ENCODE results near the gene DCP1A. TPM values are rescaled to one million over a fixed set of nuclear protein-coding genes. Genes with fewer than 3 reads are reported as not detected.

Gene DCP1A
- total RNA-seq, 2 donors from 2014 or later: 17.8 to 18.8 TPM

DNA sequence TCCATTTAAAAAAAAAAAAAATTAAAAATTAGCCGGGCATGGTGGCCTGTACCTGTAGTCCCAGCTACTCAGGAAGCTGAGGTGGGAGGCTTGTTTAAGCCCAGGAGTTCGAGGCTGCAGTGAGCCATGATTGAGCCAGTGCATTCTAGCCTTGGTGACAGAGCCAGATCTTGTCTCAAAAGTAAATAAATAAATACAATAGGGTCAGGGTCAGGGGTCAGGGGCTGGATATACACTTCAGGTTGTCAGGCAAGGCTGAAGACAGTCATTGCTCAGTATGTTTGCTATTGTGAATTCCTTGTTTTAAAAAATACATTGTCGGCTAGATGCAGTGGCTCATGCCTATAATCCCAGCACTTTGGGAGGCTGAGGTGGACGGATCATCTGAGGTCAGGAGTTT, 83.4 kb downstream of the DCP1A start:
- TF ChIP-seq, protein P1, sequence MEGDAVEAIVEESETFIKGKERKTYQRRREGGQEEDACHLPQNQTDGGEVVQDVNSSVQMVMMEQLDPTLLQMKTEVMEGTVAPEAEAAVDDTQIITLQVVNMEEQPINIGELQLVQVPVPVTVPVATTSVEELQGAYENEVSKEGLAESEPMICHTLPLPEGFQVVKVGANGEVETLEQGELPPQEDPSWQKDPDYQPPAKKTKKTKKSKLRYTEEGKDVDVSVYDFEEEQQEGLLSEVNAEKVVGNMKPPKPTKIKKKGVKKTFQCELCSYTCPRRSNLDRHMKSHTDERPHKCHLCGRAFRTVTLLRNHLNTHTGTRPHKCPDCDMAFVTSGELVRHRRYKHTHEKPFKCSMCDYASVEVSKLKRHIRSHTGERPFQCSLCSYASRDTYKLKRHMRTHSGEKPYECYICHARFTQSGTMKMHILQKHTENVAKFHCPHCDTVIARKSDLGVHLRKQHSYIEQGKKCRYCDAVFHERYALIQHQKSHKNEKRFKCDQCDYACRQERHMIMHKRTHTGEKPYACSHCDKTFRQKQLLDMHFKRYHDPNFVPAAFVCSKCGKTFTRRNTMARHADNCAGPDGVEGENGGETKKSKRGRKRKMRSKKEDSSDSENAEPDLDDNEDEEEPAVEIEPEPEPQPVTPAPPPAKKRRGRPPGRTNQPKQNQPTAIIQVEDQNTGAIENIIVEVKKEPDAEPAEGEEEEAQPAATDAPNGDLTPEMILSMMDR (IDR thresholded peaks at IDR 0.05): no peak
- no peaks in the 10 kb centered on the region for H3K9me3 ChIP-seq

DNA sequence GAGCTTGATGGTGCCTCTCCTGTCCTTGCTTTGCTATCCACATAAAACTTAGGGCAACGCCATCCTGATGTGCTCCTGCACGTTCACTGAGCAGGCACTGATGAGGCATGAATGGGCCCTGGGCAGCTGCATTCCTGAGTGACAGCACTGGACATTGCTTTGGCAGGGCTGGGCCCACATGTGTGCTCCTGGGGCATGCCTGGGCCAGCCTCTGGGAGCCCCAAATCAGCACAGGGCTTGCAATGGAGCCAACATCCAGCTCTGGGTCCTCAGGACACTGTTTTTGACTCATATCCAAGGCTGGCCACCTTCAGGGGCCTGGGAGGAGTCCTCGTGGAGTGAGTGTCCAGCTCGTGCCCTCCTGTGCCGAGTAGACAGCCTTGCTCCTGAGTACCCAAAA, 85.6 kb downstream of the DCP1A start:
- no peak overlapping the region for H3K4me3 ChIP-seq
- H3K9me3 ChIP-seq: no peaks in the 10 kb centered on the region
- H3K4me1 ChIP-seq: peaks cover 0 to 27% of the 10 kb centered on the region in 2 donors
- no peaks in the 10 kb centered on the region for H3K27me3 ChIP-seq
- no peaks in the 10 kb centered on the region for H3K36me3 ChIP-seq
- TF ChIP-seq, protein P1 (IDR thresholded peaks at IDR 0.05): no peak
- no peak overlapping the region for H3K27ac ChIP-seq
- DNase-seq (ENCODE audit: low spot score): no peak

More for the DNA sequence above, 83.4 kb downstream of the DCP1A start:
- no peak overlapping the region for H3K4me3 ChIP-seq
- no peak overlapping the region for H3K27ac ChIP-seq
- H3K36me3 ChIP-seq: no peaks in the 10 kb centered on the region
- no peaks in the 10 kb centered on the region for H3K27me3 ChIP-seq
- no peak for DNase-seq (ENCODE audit: low spot score)
- H3K4me1 ChIP-seq: peaks cover 0 to 28% of the 10 kb centered on the region in 2 donors

DNA sequence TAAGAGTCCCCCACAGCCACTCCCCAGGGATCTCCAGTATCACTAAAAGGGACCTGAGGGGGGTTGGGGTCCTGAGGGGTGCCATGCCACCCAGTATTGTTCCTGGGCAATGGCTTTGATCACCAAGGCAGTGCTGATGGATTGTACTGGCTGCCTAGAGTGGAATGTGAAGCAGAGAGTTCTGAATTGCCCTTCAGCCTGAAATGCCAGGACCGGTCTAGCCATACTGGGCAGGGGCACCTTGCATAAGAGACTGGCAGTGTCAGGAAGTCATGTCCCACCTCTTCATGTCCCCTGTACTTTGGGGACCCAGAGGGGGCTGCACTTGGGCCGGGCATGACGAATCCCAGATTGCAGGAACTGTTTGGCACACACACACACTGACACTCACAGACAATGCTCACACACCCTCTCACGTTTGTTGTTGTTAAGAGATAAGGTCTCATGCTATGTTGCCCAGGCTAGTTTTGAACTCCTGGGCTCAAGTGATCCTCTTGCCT, 87.0 kb downstream of the DCP1A start:
- Histone ChIP-seq H3K27me3 (no peaks in the 10 kb centered on the region), H3K4me1 (peaks cover 0 to 27% of the 10 kb centered on the region in 2 donors), H3K36me3 (no peaks in the 10 kb centered on the region), H3K9me3 (no peaks in the 10 kb centered on the region), H3K4me3 (no peak overlapping the region), H3K27ac (peak overlapping the region; percentile 54 to 72)
- TF ChIP-seq, protein P1 (IDR thresholded peaks at IDR 0.05): no peak
- no peak for DNase-seq (ENCODE audit: low spot score)

DNA sequence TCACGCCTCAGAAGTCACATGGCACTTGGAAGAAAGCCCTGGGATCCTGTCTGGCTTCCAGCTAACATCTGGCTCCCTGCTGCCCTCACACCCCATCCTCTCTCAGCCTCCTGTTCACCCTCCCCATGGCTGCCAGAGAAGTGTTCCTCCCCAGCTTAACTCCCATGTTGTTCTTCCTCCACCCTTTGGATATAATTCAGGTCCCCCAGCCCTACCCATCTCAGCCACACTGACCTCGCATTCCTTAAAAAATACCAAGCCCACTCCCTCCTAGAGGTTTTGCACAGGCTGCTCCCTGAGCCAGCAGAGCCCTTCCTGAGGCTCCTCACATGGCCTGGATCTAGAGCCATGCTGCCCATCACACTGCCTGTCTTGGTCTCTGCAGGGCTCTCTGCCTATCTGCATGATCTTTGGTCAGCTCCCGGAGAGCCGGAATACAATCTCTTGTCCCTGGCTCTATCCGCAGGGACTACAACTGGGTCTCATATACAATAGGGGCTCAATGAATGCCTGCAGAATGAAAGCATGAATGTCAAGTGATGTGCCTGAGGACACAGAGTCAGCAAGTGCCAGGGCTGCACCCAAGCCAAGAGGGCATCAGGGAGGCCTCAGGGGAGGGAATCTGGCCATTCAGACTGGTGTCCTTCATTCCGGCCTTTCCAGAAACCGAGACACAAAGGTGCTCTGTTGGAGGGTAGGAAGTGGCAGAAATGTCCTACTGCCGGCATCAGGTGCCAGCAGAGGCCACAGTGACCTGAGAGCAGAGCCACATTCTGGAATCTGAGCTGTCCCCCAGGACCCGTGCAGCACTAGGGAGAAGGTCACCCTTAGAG, 87.7 kb downstream of the DCP1A start:
- Histone ChIP-seq H3K27ac (peak overlapping the region; percentile 54 to 72), H3K9me3 (no peaks in the 10 kb centered on the region), H3K4me1 (peaks cover 0 to 26% of the 10 kb centered on the region in 2 donors), H3K36me3 (no peaks in the 10 kb centered on the region), H3K27me3 (no peaks in the 10 kb centered on the region), H3K4me3 (no peak overlapping the region)
- TF ChIP-seq, protein P1 (IDR thresholded peaks at IDR 0.05): no peak
- DNase-seq (ENCODE audit: low spot score): no peak

DNA sequence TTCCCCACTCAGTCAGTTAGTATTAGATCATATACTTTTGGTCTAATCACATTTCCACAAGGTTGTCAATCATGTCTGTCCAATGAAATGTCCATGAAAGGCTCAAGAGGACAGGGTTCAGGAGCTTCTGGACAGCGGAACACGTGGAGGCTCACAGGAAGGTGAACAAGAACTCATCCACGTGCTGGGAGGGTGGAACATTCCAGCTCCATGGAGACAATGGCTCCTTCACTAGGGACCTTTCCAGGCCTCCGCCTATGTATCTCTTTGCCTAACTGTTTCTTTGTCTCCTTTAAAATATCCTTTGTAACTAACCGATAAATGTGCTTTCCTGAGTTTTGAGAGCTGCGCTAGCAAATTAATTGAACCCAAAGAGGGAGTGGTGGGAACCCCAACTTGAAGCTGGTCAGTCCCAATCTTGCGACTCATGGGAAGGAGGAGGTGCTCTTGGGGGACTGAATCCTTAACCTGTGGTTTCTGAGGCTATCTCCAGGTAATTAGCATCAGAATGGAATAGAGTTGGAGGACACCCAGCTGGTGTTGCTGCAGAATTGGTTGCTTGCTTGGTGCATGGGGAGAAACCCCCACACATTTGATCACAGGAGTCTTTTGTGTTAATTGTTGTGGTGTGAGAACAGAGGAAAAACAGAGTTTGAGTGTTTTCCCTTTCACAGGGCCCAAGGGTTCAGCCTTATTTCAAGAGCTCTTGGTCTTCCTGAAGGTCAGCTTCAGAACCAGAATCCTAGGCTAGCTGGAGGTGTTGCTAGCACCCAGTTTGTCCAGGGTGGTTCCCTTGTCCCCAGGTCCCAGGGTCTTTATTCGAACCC, 88.5 kb downstream of the DCP1A start:
- no peaks in the 10 kb centered on the region for H3K9me3 ChIP-seq
- peak overlapping the region; percentile 54 to 72 for H3K27ac ChIP-seq
- TF ChIP-seq, protein P1 (IDR thresholded peaks at IDR 0.05): no peak
- no peak overlapping the region for H3K4me3 ChIP-seq
- no peak for DNase-seq (ENCODE audit: low spot score)
- H3K27me3 ChIP-seq: no peaks in the 10 kb centered on the region
- peaks cover 0 to 34% of the 10 kb centered on the region in 2 donors for H3K4me1 ChIP-seq
- H3K36me3 ChIP-seq: no peaks in the 10 kb centered on the region
